ENCODE data around the gene HS6ST2.

The HS6ST2 gene

GRCh38 chrX:132665676-132666075, 292.8 kb downstream of the HS6ST2 start:
- no peak overlapping the region for H3K4me3 ChIP-seq (ENCODE audit: low read depth, low read length)
- TF ChIP-seq CTCF (IDR thresholded peaks at IDR 0.05; ENCODE audit: low read depth, low read length), result no peak

- H3K4me3 ChIP-seq (ENCODE audit: low read depth, low read length), result no peak overlapping the region
- TF ChIP-seq CTCF (IDR thresholded peaks at IDR 0.05; ENCODE audit: low read depth, low read length), result no peak
These were observed 294.2 kb downstream of the HS6ST2 start for GRCh38 chrX:132664273-132664672.

- no peak for TF ChIP-seq CTCF (IDR thresholded peaks at IDR 0.05; ENCODE audit: low read depth, low read length)
- H3K4me3 ChIP-seq (ENCODE audit: low read depth, low read length), result no peak overlapping the region
These were observed 295.6 kb downstream of the HS6ST2 start for GRCh38 chrX:132662844-132663243.

- no peak overlapping the region for H3K4me3 ChIP-seq (ENCODE audit: low read depth, low read length)
- TF ChIP-seq CTCF (IDR thresholded peaks at IDR 0.05; ENCODE audit: low read depth, low read length), result no peak
These were observed 300.6 kb downstream of the HS6ST2 start for GRCh38 chrX:132657876-132658275.

- no peak for TF ChIP-seq CTCF (IDR thresholded peaks at IDR 0.05; ENCODE audit: low read depth, low read length)
- no peak overlapping the region for H3K4me3 ChIP-seq (ENCODE audit: low read depth, low read length)
These were observed 305.6 kb downstream of the HS6ST2 start for GRCh38 chrX:132652871-132653270.

- no peak overlapping the region for H3K4me3 ChIP-seq (ENCODE audit: low read depth, low read length)
- no peak for TF ChIP-seq CTCF (IDR thresholded peaks at IDR 0.05; ENCODE audit: low read depth, low read length)
These were observed 306.9 kb downstream of the HS6ST2 start for GRCh38 chrX:132651421-132652086.

- TF ChIP-seq CTCF (IDR thresholded peaks at IDR 0.05; ENCODE audit: low read depth, low read length), result no peak
- H3K4me3 ChIP-seq (ENCODE audit: low read depth, low read length), result no peak overlapping the region
These were observed 309.5 kb downstream of the HS6ST2 start for GRCh38 chrX:132648895-132649294.
